ENCODE measurements around the gene ZRANB3. TPM values are rescaled to one million over a fixed set of nuclear protein-coding genes. Genes with fewer than 3 reads are reported as not detected.

Gene ZRANB3
- total RNA-seq (6.4 TPM), polyA plus RNA-seq (ENCODE audit: insufficient read depth, low read depth, low replicate concordance) (3.6 TPM)
- long read RNA-seq, donor 1, result 0 reads
- long read RNA-seq, donor 2, result 0 reads
- long read RNA-seq, donor 3, result 0 reads
- long read RNA-seq, donor 4, partial matches to known transcripts, result 21 of 21 reads
- long read RNA-seq, donor 4, other reads (novel, unspliced or antisense), result 0 of 21 reads
- long read RNA-seq, donor 5, full-length matches to known transcripts, result 1 of 1 reads
- long read RNA-seq, donor 5, partial matches to known transcripts, result 0 of 1 reads
- long read RNA-seq, donor 5, other reads (novel, unspliced or antisense), result 0 of 1 reads
- long read RNA-seq, donor 6, result 0 reads
- long read RNA-seq, donor 7, partial matches to known transcripts, result 0 of 5 reads
- long read RNA-seq, donor 7, other reads (novel, unspliced or antisense), result 5 of 5 reads
- long read RNA-seq, donor 8, result 0 reads
- long read RNA-seq, donor 9, result 0 reads
- long read RNA-seq, donor 10, result 0 reads

DNA sequence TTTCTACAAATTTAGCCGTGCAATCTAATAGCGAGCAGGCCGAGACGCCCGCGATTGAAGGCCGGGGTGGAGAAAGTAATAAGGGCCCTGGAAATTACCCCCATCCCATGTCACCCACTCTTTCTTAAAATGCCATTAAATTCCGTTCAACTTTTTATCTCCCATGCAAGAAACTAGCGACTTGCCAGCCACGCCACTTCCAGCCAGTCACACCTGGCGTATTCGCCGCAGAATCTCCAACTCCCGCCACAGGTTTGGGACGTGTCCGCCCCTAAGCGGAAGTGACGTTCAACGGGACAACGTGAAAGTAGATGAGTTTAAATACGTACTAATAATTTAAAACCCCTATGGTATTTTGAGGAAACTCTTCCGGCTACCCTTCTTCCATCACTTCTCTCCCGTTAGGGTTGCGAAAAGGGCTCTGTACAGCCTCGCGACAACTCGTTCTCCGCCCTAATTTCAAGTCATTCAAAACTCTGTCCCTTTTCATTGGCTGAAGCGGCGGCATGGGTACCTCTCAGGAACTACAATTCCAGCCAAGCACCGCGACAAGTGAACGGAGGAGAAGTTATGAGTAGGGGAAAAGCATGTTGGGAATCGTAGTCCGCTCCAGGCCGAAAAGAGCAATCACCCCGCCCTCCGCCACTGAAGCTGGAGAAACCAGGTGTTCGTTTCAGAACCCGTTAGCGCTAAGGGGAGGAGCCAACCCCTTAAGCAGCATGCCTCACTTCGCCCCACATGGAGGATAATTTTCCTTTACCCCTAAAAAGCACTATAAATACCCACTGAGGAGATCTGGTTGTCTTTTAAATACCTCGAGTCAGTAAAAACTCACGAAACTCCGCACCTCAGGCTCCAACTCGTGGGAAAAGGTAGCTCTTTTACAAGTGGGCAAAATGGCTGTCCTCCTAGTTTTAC is at the start of gene ZRANB3:
TSS of gene ZRANB3 (minus strand) at position 906 of the 918 bp plus-strand sequence.
- TF ChIP-seq, protein P1, sequence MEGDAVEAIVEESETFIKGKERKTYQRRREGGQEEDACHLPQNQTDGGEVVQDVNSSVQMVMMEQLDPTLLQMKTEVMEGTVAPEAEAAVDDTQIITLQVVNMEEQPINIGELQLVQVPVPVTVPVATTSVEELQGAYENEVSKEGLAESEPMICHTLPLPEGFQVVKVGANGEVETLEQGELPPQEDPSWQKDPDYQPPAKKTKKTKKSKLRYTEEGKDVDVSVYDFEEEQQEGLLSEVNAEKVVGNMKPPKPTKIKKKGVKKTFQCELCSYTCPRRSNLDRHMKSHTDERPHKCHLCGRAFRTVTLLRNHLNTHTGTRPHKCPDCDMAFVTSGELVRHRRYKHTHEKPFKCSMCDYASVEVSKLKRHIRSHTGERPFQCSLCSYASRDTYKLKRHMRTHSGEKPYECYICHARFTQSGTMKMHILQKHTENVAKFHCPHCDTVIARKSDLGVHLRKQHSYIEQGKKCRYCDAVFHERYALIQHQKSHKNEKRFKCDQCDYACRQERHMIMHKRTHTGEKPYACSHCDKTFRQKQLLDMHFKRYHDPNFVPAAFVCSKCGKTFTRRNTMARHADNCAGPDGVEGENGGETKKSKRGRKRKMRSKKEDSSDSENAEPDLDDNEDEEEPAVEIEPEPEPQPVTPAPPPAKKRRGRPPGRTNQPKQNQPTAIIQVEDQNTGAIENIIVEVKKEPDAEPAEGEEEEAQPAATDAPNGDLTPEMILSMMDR (IDR thresholded peaks at IDR 0.05; ENCODE audit: borderline replicate concordance, extremely low read depth, insufficient read depth), result no peak
- peak within 1 kb of the TSS; percentile 89 to 90 for H3K27ac ChIP-seq (ENCODE audit: low read depth in 2 of 2, low read length in 2 of 2)
- H3K4me1 ChIP-seq (ENCODE audit: control insufficient read depth in 2 of 3, insufficient read depth in 2 of 3, low read depth in 1 of 3, low read length in 3 of 3), result peaks cover 0 to 7% (median 0%) of the 10 kb centered on the region in 3 donors
- FAIRE-seq, result no peak
- peak within 1 kb of the TSS; percentile 71 to 86 (median 72) for H3K9ac ChIP-seq (ENCODE audit: low read length in 3 of 3)
- no peaks in the 10 kb centered on the region for H3K9me3 ChIP-seq (ENCODE audit: control insufficient read depth in 2 of 3, insufficient read depth in 1 of 3, low read length in 3 of 3)
- H3K4me3 ChIP-seq (ENCODE audit: low read length in 3 of 3), result peak within 1 kb of the TSS; percentile 80 to 96 (median 94)
- DNase-seq, result peak; percentile 96 to 99 (median 98)
- no peaks in the 10 kb centered on the region for H3K36me3 ChIP-seq (ENCODE audit: control insufficient read depth in 2 of 3, insufficient read depth in 3 of 3, low read length in 3 of 3)
- intact Hi-C loops (cut with DNase I), result no loop called here
- no peaks in the 10 kb centered on the region for H3K27me3 ChIP-seq (ENCODE audit: control insufficient read depth, insufficient read depth, low read length)

- intact Hi-C loops (cut with DNase I), result no loop called here
- Histone ChIP-seq H3K4me1 (ENCODE audit: control insufficient read depth in 2 of 3, insufficient read depth in 2 of 3, low read depth in 1 of 3, low read length in 3 of 3) (no peaks in the 10 kb centered on the region), H3K4me3 (ENCODE audit: low read length in 3 of 3) (no peak overlapping the region), H3K27me3 (ENCODE audit: control insufficient read depth, insufficient read depth, low read length) (no peaks in the 10 kb centered on the region), H3K27ac (ENCODE audit: low read depth in 2 of 2, low read length in 2 of 2) (no peak overlapping the region), H3K9ac (ENCODE audit: low read length in 3 of 3) (no peak overlapping the region), H3K36me3 (ENCODE audit: control insufficient read depth in 2 of 3, insufficient read depth in 3 of 3, low read length in 3 of 3) (no peaks in the 10 kb centered on the region), H3K9me3 (ENCODE audit: control insufficient read depth in 2 of 3, insufficient read depth in 1 of 3, low read length in 3 of 3) (no peaks in the 10 kb centered on the region)
- DNase-seq (no peak), FAIRE-seq (no peak)
- TF ChIP-seq, protein P1 (IDR thresholded peaks at IDR 0.05; ENCODE audit: borderline replicate concordance, extremely low read depth, insufficient read depth), result no peak
Observed at GRCh38 chr2:135573620-135574019, 42.6 kb upstream of the ZRANB3 start.

DNA sequence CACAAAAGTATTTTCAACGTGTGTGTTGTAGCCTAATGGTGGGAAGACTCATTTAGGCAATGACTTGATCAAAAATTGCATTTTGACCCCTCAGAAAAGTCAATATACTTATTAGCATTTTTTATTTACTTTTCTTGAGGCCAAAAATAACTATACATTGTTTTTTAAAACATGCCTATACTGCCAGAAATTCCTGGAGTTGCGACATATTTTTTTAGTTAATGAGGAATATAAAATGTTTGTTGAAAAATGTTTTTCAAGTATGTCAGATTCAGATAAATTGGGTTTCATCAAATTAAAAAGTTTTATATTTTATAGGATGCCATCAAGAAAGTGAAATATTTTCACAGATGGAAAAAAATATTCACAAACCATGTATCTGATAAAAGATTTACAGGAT is 39.9 kb upstream of the ZRANB3 start:
- Histone ChIP-seq H3K27me3 (ENCODE audit: control insufficient read depth, insufficient read depth, low read length) (no peaks in the 10 kb centered on the region), H3K9ac (ENCODE audit: low read length in 3 of 3) (no peak overlapping the region), H3K36me3 (ENCODE audit: control insufficient read depth in 2 of 3, insufficient read depth in 3 of 3, low read length in 3 of 3) (no peaks in the 10 kb centered on the region), H3K4me3 (ENCODE audit: low read length in 3 of 3) (no peak overlapping the region), H3K9me3 (ENCODE audit: control insufficient read depth in 2 of 3, insufficient read depth in 1 of 3, low read length in 3 of 3) (no peaks in the 10 kb centered on the region), H3K4me1 (ENCODE audit: control insufficient read depth in 2 of 3, insufficient read depth in 2 of 3, low read depth in 1 of 3, low read length in 3 of 3) (no peaks in the 10 kb centered on the region), H3K27ac (ENCODE audit: low read depth in 2 of 2, low read length in 2 of 2) (no peak overlapping the region)
- intact Hi-C loops (cut with DNase I), result no loop called here
- TF ChIP-seq, protein P1 (IDR thresholded peaks at IDR 0.05; ENCODE audit: borderline replicate concordance, extremely low read depth, insufficient read depth), result no peak
- peak; percentile 86 for FAIRE-seq
- no peak for DNase-seq
